HUES6 (cell line): ENCODE measurements around the gene MLXIP.

Experiments used
- H3K27ac ChIP-seq: 2 replicates; pipeline ENCODE4 v1.7.0; 2013; ENCODE audit warnings: low read depth, mild to moderate bottlenecking, low read length, inconsistent platforms
- H3K27me3 ChIP-seq: 2 replicates; pipeline ENCODE4 v1.6.1; 2013; ENCODE audit warnings: low read length; ENCODE audit not compliant: control insufficient read depth, insufficient read depth
- H3K36me3 ChIP-seq: 2 replicates; pipeline ENCODE4 v1.6.1; 2013; ENCODE audit warnings: low read length; ENCODE audit not compliant: control insufficient read depth, insufficient read depth
- H3K4me1 ChIP-seq: 2 replicates; pipeline ENCODE4 v1.6.1; 2013; ENCODE audit warnings: low read length; ENCODE audit not compliant: control insufficient read depth, insufficient read depth
- H3K4me3 ChIP-seq: 2 replicates; pipeline ENCODE4 v1.5.1; 2013; ENCODE audit warnings: low read depth, low read length
- H3K9ac ChIP-seq: one replicate; pipeline ENCODE4 v1.6.1; 2013; ENCODE audit warnings: mild to moderate bottlenecking, low read length
- H3K9me3 ChIP-seq: 2 replicates; pipeline ENCODE4 v1.6.1; 2013; ENCODE audit warnings: low read depth, low read length; ENCODE audit not compliant: control insufficient read depth, insufficient read depth

MLXIP gene

GRCh38 chr12:122121745-122122144, 43.2 kb downstream of the MLXIP start:
- Histone ChIP-seq H3K36me3 (no peaks in the 10 kb centered on the region), H3K4me3 (no peak overlapping the region), H3K27me3 (no peaks in the 10 kb centered on the region), H3K4me1 (peaks cover 15% of the 10 kb centered on the region; the same call in 1 of the 2 replicates), H3K9me3 (no peaks in the 10 kb centered on the region), H3K9ac (no peak overlapping the region), H3K27ac (no peak overlapping the region)

DNA sequence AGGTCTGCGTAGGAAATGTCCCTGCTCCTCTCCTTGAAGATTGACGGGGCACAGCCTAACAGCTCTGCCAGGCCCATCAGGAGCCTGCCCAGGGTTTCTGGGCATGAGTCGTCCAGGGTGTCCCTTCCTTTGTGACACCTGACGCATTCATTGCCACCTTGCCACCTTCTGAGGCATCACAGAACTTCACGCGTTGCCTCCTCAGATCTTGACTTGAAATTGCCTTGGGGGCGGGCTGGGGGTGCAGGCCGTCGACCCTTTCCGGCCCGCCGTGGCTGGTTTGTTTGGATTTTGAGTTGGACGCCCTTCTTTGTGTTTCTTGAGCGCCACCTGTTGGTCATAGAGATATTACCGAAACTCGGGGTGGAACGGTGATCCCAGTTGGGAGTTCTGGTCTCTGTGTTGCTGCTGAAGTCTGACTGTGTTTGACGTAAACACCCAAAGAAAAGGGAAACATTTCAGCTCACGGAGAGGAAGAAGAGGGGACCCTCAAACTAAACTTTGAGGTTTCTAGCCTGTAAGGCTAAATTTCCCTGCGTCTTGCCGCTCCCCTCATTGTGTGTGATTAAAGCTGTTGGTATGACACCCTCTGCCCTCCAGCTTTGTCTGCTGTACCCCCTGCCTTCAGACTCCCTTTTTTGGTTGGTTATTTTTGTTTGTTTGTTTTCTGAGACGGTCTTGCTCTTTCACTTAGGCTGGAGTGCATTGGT, 44.6 kb downstream of the MLXIP start:
- peaks cover 1% of the 10 kb centered on the region; the same call in 1 of the 2 replicates for H3K36me3 ChIP-seq
- H3K9ac ChIP-seq, result no peak overlapping the region
- no peaks in the 10 kb centered on the region for H3K9me3 ChIP-seq
- no peak overlapping the region for H3K4me3 ChIP-seq
- no peak overlapping the region for H3K27ac ChIP-seq
- H3K4me1 ChIP-seq, result peaks cover 18% of the 10 kb centered on the region; the same call in 1 of the 2 replicates
- no peaks in the 10 kb centered on the region for H3K27me3 ChIP-seq

DNA sequence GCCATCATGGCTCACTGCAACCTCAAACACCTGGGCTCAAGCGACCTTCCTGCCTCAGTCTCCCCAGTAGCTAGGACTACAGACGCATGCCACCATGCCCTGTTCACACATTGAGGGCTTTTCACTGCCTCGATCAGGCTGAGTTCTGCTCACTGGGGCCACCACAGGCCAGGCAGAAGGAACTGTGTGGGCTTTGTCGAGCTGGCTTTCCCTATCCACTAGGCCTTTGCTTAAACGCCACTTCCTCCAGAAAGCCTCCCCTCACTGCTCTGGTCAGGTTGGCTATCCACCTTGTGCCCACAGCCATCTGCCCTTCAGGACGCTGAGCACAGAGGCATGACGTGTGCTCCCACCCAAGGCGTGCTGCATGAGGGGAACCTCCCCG, 45.2 kb downstream of the MLXIP start:
- no peak overlapping the region for H3K27ac ChIP-seq
- no peak overlapping the region for H3K9ac ChIP-seq

DNA sequence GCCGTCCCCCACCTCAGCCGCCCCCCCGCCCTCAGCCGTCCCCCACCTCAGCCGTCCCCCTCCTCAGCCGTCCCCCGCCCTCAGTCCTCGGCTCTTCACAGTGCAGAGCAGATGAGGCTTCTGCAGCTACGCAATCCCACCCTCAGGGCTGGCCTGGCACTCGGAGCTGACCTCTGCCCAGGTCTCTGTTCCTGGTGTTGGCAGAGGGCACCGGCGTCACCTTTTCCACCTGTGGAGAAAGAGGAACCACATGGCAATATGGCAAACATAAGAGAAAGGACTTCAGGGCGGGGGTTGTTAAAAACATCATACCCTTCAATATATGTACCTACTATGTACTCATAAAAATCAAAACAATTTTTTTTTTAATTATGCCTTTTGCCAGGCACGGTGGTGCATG, 45.8 kb downstream of the MLXIP start:
- Histone ChIP-seq H3K27me3 (no peaks in the 10 kb centered on the region), H3K4me1 (peaks cover 18% of the 10 kb centered on the region; the same call in 1 of the 2 replicates), H3K4me3 (no peak overlapping the region), H3K9ac (no peak overlapping the region), H3K36me3 (peaks cover 13% of the 10 kb centered on the region), H3K27ac (no peak overlapping the region), H3K9me3 (no peaks in the 10 kb centered on the region)

More for the DNA sequence above, 45.2 kb downstream of the MLXIP start:
- no peak overlapping the region for H3K4me3 ChIP-seq
- no peaks in the 10 kb centered on the region for H3K9me3 ChIP-seq
- H3K4me1 ChIP-seq, result peaks cover 18% of the 10 kb centered on the region; the same call in 1 of the 2 replicates
- peaks cover 7% of the 10 kb centered on the region for H3K36me3 ChIP-seq
- no peaks in the 10 kb centered on the region for H3K27me3 ChIP-seq

GRCh38 chr12:122125452-122126341, 47.1 kb downstream of the MLXIP start:
- peaks cover 26% of the 10 kb centered on the region for H3K36me3 ChIP-seq
- H3K4me3 ChIP-seq, result no peak overlapping the region
- H3K27ac ChIP-seq, result no peak overlapping the region
- H3K4me1 ChIP-seq, result peaks cover 18% of the 10 kb centered on the region; the same call in 1 of the 2 replicates
- H3K27me3 ChIP-seq, result no peaks in the 10 kb centered on the region
- no peaks in the 10 kb centered on the region for H3K9me3 ChIP-seq
- H3K9ac ChIP-seq, result no peak overlapping the region

DNA sequence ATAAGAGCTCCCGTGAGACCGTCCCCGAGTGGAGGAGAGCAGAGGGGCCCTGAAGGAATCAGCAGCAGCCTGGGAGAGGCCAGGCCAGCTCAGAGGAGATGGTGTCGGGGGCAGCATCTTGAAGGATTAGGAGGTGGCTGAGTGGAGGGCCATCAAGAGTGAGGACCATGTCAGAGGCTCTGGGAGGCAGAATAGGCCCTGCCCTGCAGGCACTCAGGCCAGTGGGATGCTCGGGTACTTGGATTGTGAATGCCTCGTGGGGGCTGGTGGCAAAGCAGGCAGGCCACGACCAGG, 47.7 kb downstream of the MLXIP start:
- Histone ChIP-seq H3K27ac (no peak overlapping the region), H3K9ac (no peak overlapping the region)

GRCh38 chr12:122126713-122127597, 48.4 kb downstream of the MLXIP start:
- Histone ChIP-seq H3K27ac (no peak overlapping the region), H3K4me1 (peaks cover 18% of the 10 kb centered on the region; the same call in 1 of the 2 replicates), H3K9me3 (no peaks in the 10 kb centered on the region)

More for the DNA sequence above, 47.7 kb downstream of the MLXIP start:
- peaks cover 18% of the 10 kb centered on the region; the same call in 1 of the 2 replicates for H3K4me1 ChIP-seq
- H3K36me3 ChIP-seq, result peaks cover 27% of the 10 kb centered on the region
- no peak overlapping the region for H3K4me3 ChIP-seq
- no peaks in the 10 kb centered on the region for H3K9me3 ChIP-seq
- no peaks in the 10 kb centered on the region for H3K27me3 ChIP-seq

GRCh38 chr12:122127839-122128238, 49.3 kb downstream of the MLXIP start:
- H3K9me3 ChIP-seq, result no peaks in the 10 kb centered on the region
- no peak overlapping the region for H3K27ac ChIP-seq
- peaks cover 36% of the 10 kb centered on the region for H3K36me3 ChIP-seq

More at GRCh38 chr12:122126713-122127597, 48.4 kb downstream of the MLXIP start:
- peaks cover 27% of the 10 kb centered on the region for H3K36me3 ChIP-seq
- no peak overlapping the region for H3K9ac ChIP-seq
- no peaks in the 10 kb centered on the region for H3K27me3 ChIP-seq
- no peak overlapping the region for H3K4me3 ChIP-seq

GRCh38 chr12:122128481-122128880, 49.9 kb downstream of the MLXIP start:
- no peak overlapping the region for H3K4me3 ChIP-seq
- peaks cover 42% of the 10 kb centered on the region for H3K36me3 ChIP-seq
- no peak overlapping the region for H3K9ac ChIP-seq
- no peaks in the 10 kb centered on the region for H3K27me3 ChIP-seq
- peaks cover 12% of the 10 kb centered on the region; the same call in 1 of the 2 replicates for H3K4me1 ChIP-seq
- no peak overlapping the region for H3K27ac ChIP-seq
- H3K9me3 ChIP-seq, result no peaks in the 10 kb centered on the region

More at GRCh38 chr12:122127839-122128238, 49.3 kb downstream of the MLXIP start:
- no peak overlapping the region for H3K9ac ChIP-seq
- H3K4me3 ChIP-seq, result no peak overlapping the region
- no peaks in the 10 kb centered on the region for H3K27me3 ChIP-seq
- peaks cover 17% of the 10 kb centered on the region; the same call in 1 of the 2 replicates for H3K4me1 ChIP-seq

DNA sequence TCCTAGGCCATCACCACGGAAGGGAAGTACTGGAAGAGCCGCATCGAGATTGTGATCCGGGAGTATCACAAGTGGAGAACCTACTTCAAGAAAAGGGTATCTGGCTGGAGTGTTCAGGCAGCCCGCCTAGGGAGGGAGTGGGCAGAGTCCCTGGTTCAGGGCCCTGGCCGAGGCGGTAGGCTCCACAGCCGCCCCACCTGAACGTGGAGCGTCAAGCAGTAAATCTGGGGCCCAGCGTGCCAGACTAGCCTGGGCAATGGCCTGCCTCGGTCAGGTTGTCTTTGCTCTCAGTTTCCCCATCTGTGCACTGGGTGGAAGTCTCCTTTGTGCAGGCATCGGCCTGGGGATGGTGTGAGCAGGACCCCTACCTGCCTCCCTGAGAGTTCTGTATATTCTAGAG, 50.6 kb downstream of the MLXIP start:
- peaks cover 10% of the 10 kb centered on the region; the same call in 1 of the 2 replicates for H3K4me1 ChIP-seq
- no peak overlapping the region for H3K27ac ChIP-seq
- no peaks in the 10 kb centered on the region for H3K27me3 ChIP-seq
- no peak overlapping the region for H3K4me3 ChIP-seq
- peaks cover 47% of the 10 kb centered on the region for H3K36me3 ChIP-seq
- no peaks in the 10 kb centered on the region for H3K9me3 ChIP-seq
- H3K9ac ChIP-seq, result no peak overlapping the region
